T-cell (primary cell): Measurements from ENCODE around the gene ZKSCAN4. TPM values are rescaled to one million over a fixed set of nuclear protein-coding genes. Genes with fewer than 3 reads are reported as not detected.

ENCODE experiments used
- ATAC-seq, 4 experiments: fragments of 200-7000 bp in 3 of 4; fragments of 150-1000 bp in 1 of 4; cut with Tn5 transposase; replicated peaks in 1 of 4; 1 replicate in 3 of 4; 2 replicates in 1 of 4; pipeline ENCODE4 v1.10.0; 2021; ENCODE audit warnings: moderate library complexity in 3 of 4, mild to moderate bottlenecking in 2 of 4, moderate number of reproducible peaks in 1 of 4
- CTCF ChIA-PET, 2 donors: fragments of 300-600 bp; sonication (Branson Sonifier 250); formaldehyde crosslinking; loops; one replicate each; lab custom pipeline; 2022; ENCODE audit warnings: antibody characterized with exemption in 2 of 2; lab: Charles Lee
- POLR2A ChIA-PET, 2 donors: fragments of 300-600 bp; sonication (Branson Sonifier 250); formaldehyde crosslinking; loops; one replicate each; lab custom pipeline; 2022; ENCODE audit warnings: antibody characterized with exemption in 2 of 2; lab: Charles Lee
- DNase-seq, 35 experiments: peaks; one replicate each; pipeline versions ENCODE4 v3.0.0 to v3.0.0-alpha.2; 2013 to 2023
- H3K27ac ChIP-seq: one replicate; pipeline ENCODE4 v1.5.1; 2013; ENCODE audit warnings: low read length
- H3K27me3 ChIP-seq, 2 experiments: replicated peaks in 1 of 2; 1 replicate in 1 of 2; 2 replicates in 1 of 2; pipeline versions ENCODE4 v1.6.1 to v1.7.0; 2013; ENCODE audit warnings: low read length in 1 of 2, mixed read lengths in 1 of 2; ENCODE audit not compliant: control insufficient read depth in 2 of 2, insufficient read depth in 2 of 2; ENCODE audit errors: extremely low read depth in 1 of 2
- H3K36me3 ChIP-seq, 2 donors: 1 replicate in 1 of 2; 2 replicates in 1 of 2; pipeline versions ENCODE4 v1.6.1 to v1.7.0; 2013; ENCODE audit warnings: low read length in 1 of 2; ENCODE audit not compliant: control insufficient read depth in 2 of 2, insufficient read depth in 1 of 2; ENCODE audit errors: extremely low read depth in 1 of 2
- H3K4me1 ChIP-seq, 2 experiments: 1 replicate in 1 of 2; 2 replicates in 1 of 2; pipeline versions ENCODE4 v1.6.1 to v1.7.0; 2013; ENCODE audit warnings: low read length in 2 of 2, mixed read lengths in 1 of 2; ENCODE audit not compliant: insufficient read depth in 2 of 2, control insufficient read depth in 1 of 2; ENCODE audit errors: extremely low read depth in 1 of 2
- H3K4me3 ChIP-seq, 2 donors: 1 replicate in 1 of 2; 2 replicates in 1 of 2; pipeline versions ENCODE4 v1.5.1 to v1.7.0; 2013; ENCODE audit warnings: mild to moderate bottlenecking in 2 of 2, low read length in 1 of 2, moderate library complexity in 1 of 2; ENCODE audit not compliant: control insufficient read depth in 1 of 2; ENCODE audit errors: extremely low read depth in 1 of 2
- H3K9me3 ChIP-seq: 2 replicates; pipeline ENCODE4 v1.7.0; 2013
- H3K27ac Mint-ChIP-seq, 2 donors: one replicate each; pipeline ENCODE4 v1.8.0; 2020 to 2021; ENCODE audit warnings: mild to moderate bottlenecking in 2 of 2, mixed read lengths in 2 of 2
- H3K27me3 Mint-ChIP-seq, 2 donors: one replicate each; pipeline ENCODE4 v1.8.0; 2021 to 2022; ENCODE audit warnings: mixed read lengths in 2 of 2
- H3K36me3 Mint-ChIP-seq: one replicate; pipeline ENCODE4 v1.8.0; 2021; ENCODE audit warnings: mixed read lengths
- H3K4me1 Mint-ChIP-seq, 3 donors: one replicate each; pipeline ENCODE4 v1.8.0; 2020 to 2022; ENCODE audit warnings: mixed read lengths in 3 of 3, mild to moderate bottlenecking in 1 of 3
- H3K4me3 Mint-ChIP-seq, 3 donors: one replicate each; pipeline ENCODE4 v1.8.0; 2020 to 2022; ENCODE audit warnings: mild to moderate bottlenecking in 3 of 3, mixed read lengths in 3 of 3, moderate library complexity in 3 of 3
- H3K9me3 Mint-ChIP-seq, 3 donors: one replicate each; pipeline ENCODE4 v1.8.0; 2020 to 2022; ENCODE audit warnings: mixed read lengths in 3 of 3
- WGBS: methylation state at CpG from one replicate; pipeline ENCODE4 v1.1.5; 2013; ENCODE audit warnings: missing lambda C conversion rate; ENCODE audit not compliant: insufficient coverage; 5-methylcytosine and 5-hydroxymethylcytosine counted together
- total RNA-seq, 35 experiments: library from RNA in 6 of 35; stranded (reverse) in 6 of 35; fragments of 120-200 nt in 1 of 35; gene quantifications; one replicate each; pipeline versions ENCODE4 v1.2.1 to v1.2.4 and lab custom pipeline; 2013 to 2026

ZKSCAN4 gene
- total RNA-seq, 5 donors from 2014 or later (not counting 1 experiment from before 2014, with no cell fraction given): 2.9 to 12.4 (median 10.1) TPM

DNA sequence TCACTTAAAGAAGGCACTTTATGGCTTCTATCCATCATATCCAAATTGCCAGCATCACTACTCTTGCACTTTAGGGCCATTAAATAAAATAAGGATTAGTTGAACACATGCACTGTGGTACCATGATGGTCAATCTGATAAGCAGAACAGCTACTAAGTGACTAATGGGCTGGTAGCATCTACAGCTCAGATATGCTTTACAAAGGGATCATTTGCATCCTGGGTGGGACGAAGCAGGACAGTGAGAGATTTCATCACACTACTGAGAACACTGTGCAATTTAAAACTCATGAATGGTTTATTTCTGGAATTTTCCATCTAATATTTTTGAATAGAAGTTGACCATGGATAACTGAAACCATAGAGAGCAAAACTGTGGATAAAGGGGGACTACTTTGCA is 52.0 kb downstream of the ZKSCAN4 start:
- Mint-ChIP-seq H3K4me1 (peaks cover 7 to 11% (median 7%) of the 10 kb centered on the region in 3 donors), H3K27me3 (peaks cover 48 to 66% of the 10 kb centered on the region in 2 donors), H3K36me3 (peaks cover 10% of the 10 kb centered on the region), H3K4me3 (no peak overlapping the region), H3K27ac (no peak overlapping the region), H3K9me3 (peaks cover 20 to 66% (median 35%) of the 10 kb centered on the region in 3 donors)
- ChIA-PET POLR2A (interaction anchor here in 1 of 2 donors (0.6 kb wide), 1 partner anchor 59 kb away, joined by 3 read pairs; no protein-coding TSS in a partner anchor), CTCF (no interaction called here)
- H3K27me3 ChIP-seq: peaks cover 0 to 18% of the 10 kb centered on the region in 2 experiments
- ATAC-seq (no peak), DNase-seq (no peak)
- no peaks in the 10 kb centered on the region for H3K36me3 ChIP-seq
- H3K27ac ChIP-seq: no peak overlapping the region
- no peak overlapping the region for H3K4me3 ChIP-seq
- no peaks in the 10 kb centered on the region for H3K9me3 ChIP-seq
- H3K4me1 ChIP-seq: no peaks in the 10 kb centered on the region
- WGBS: no CpG with 5 or more reads among the region's 1 CpG

Other genes with a start within 250 kb of the ZKSCAN4 start
- gene ZNF165, start 171.7 kb downstream of the ZKSCAN4 start, total RNA-seq: 1 to 10 TPM in 3 of 5 donors, under 1 TPM in 2; 0.79 to 7.2 (median 1.4) TPM
- gene ZSCAN16, start 127.7 kb downstream of the ZKSCAN4 start, total RNA-seq: 10 to 100 TPM in 3 of 5 donors, 1 to 10 TPM in 2; 5.9 to 13.1 (median 10.7) TPM
- 10 to 100 TPM; 23.3 to 35.7 (median 35.0) TPM for gene ZKSCAN8, start 110.4 kb downstream of the ZKSCAN4 start, total RNA-seq
- 1 to 10 TPM; 1.5 to 4.2 (median 3.0) TPM for gene ZSCAN9, start 27.0 kb downstream of the ZKSCAN4 start, total RNA-seq
- gene NKAPL, start 7.0 kb upstream of the ZKSCAN4 start, total RNA-seq: under 1 TPM in 1 of 5 donors, not detected in 4; 0.32 TPM
- gene ZSCAN26, start 14.9 kb upstream of the ZKSCAN4 start, total RNA-seq: 10 to 100 TPM in 4 of 5 donors, 1 to 10 TPM in 1; 9.0 to 20.4 (median 19.2) TPM
- gene PGBD1, start 29.3 kb upstream of the ZKSCAN4 start, total RNA-seq: 1 to 10 TPM; 1.1 to 2.0 (median 1.2) TPM
- 1 to 10 TPM in 3 of 5 donors, under 1 TPM in 2; 0.79 to 1.5 (median 1.1) TPM for gene ZSCAN31, start 83.9 kb upstream of the ZKSCAN4 start, total RNA-seq
- 10 to 100 TPM in 3 of 5 donors, 1 to 10 TPM in 2; 4.0 to 11.9 (median 10.5) TPM for gene ZKSCAN3, start 97.7 kb upstream of the ZKSCAN4 start, total RNA-seq
- 1 to 10 TPM; 3.8 to 8.2 (median 6.8) TPM for gene ZSCAN12, start 147.5 kb upstream of the ZKSCAN4 start, total RNA-seq
- 1 to 10 TPM; 1.3 to 3.5 (median 1.7) TPM for gene ZSCAN23, start 191.2 kb upstream of the ZKSCAN4 start, total RNA-seq